Skeletal muscle satellite cell (primary cell): ENCODE measurements around the gene DCAKD.

Experiments used
- H3K27me3 ChIP-seq: 2 replicates; pipeline ENCODE4 v1.7.0; 2013; ENCODE audit warnings: low read length; ENCODE audit not compliant: control insufficient read depth, insufficient read depth
- H3K36me3 ChIP-seq: 2 replicates; pipeline ENCODE4 v1.7.0; 2013; ENCODE audit warnings: mild to moderate bottlenecking, control low read depth, low read length; ENCODE audit not compliant: insufficient read depth
- H3K4me1 ChIP-seq: 2 replicates; pipeline ENCODE4 v1.7.0; 2013; ENCODE audit warnings: low read length; ENCODE audit not compliant: control insufficient read depth, insufficient read depth
- H3K4me2 ChIP-seq: 2 replicates; pipeline ENCODE4 v1.7.0; 2013; ENCODE audit warnings: mild to moderate bottlenecking, low read length
- H3K4me3 ChIP-seq: 2 replicates; pipeline ENCODE4 v1.7.0; 2013; ENCODE audit warnings: low read length
- H3K9ac ChIP-seq: 2 replicates; pipeline ENCODE4 v1.7.0; 2013; ENCODE audit warnings: mild to moderate bottlenecking, low read depth, low read length, moderate library complexity
- H3K9me3 ChIP-seq: replicated peaks from 2 replicates; pipeline ENCODE4 v1.7.0; 2013; ENCODE audit warnings: mild to moderate bottlenecking, control low read depth, low read length

The DCAKD gene

GRCh38 chr17:44995436-44996001 is 55.9 kb downstream of the DCAKD start:
- no peak overlapping the region for H3K4me2 ChIP-seq
- H3K27me3 ChIP-seq, result peaks cover 19% of the 10 kb centered on the region
- no peak overlapping the region for H3K4me3 ChIP-seq
- H3K4me1 ChIP-seq, result no peaks in the 10 kb centered on the region
- no peak overlapping the region for H3K9ac ChIP-seq
- no peaks in the 10 kb centered on the region for H3K36me3 ChIP-seq
- H3K9me3 ChIP-seq, result no peaks in the 10 kb centered on the region

GRCh38 chr17:44992242-44992939 is 59.0 kb downstream of the DCAKD start:
- Histone ChIP-seq H3K9ac (no peak overlapping the region), H3K36me3 (no peaks in the 10 kb centered on the region), H3K27me3 (peaks cover 25% of the 10 kb centered on the region), H3K4me1 (no peaks in the 10 kb centered on the region), H3K4me3 (no peak overlapping the region), H3K4me2 (no peak overlapping the region), H3K9me3 (no peaks in the 10 kb centered on the region)

- H3K9me3 ChIP-seq, result no peaks in the 10 kb centered on the region
- peaks cover 24% of the 10 kb centered on the region for H3K27me3 ChIP-seq
- no peak overlapping the region for H3K4me2 ChIP-seq
- H3K9ac ChIP-seq, result no peak overlapping the region
- no peaks in the 10 kb centered on the region for H3K36me3 ChIP-seq
- H3K4me1 ChIP-seq, result no peaks in the 10 kb centered on the region
- H3K4me3 ChIP-seq, result no peak overlapping the region
Measured at GRCh38 chr17:44990994-44991393, 60.4 kb downstream of the DCAKD start.

GRCh38 chr17:44989552-44990138 is 61.8 kb downstream of the DCAKD start:
- no peak overlapping the region for H3K9ac ChIP-seq
- H3K4me2 ChIP-seq, result no peak overlapping the region
- no peaks in the 10 kb centered on the region for H3K36me3 ChIP-seq
- H3K4me1 ChIP-seq, result no peaks in the 10 kb centered on the region
- peaks cover 28% of the 10 kb centered on the region for H3K27me3 ChIP-seq
- H3K4me3 ChIP-seq, result no peak overlapping the region
- H3K9me3 ChIP-seq, result no peaks in the 10 kb centered on the region

GRCh38 chr17:44988044-44988942 is 63.1 kb downstream of the DCAKD start:
- Histone ChIP-seq H3K4me1 (no peaks in the 10 kb centered on the region), H3K4me2 (no peak overlapping the region), H3K4me3 (no peak overlapping the region), H3K27me3 (peaks cover 25% of the 10 kb centered on the region), H3K36me3 (no peaks in the 10 kb centered on the region), H3K9me3 (no peaks in the 10 kb centered on the region), H3K9ac (no peak overlapping the region)

- Histone ChIP-seq H3K27me3 (peaks cover 22% of the 10 kb centered on the region), H3K9me3 (no peaks in the 10 kb centered on the region), H3K36me3 (no peaks in the 10 kb centered on the region), H3K4me2 (no peak overlapping the region), H3K4me3 (no peak overlapping the region), H3K4me1 (peaks cover 17% of the 10 kb centered on the region), H3K9ac (no peak overlapping the region)
Measured at GRCh38 chr17:44983563-44983962, 67.9 kb downstream of the DCAKD start.

GRCh38 chr17:44982113-44982702 is 69.2 kb downstream of the DCAKD start:
- H3K4me2 ChIP-seq, result no peak overlapping the region
- no peaks in the 10 kb centered on the region for H3K36me3 ChIP-seq
- no peak overlapping the region for H3K4me3 ChIP-seq
- H3K9me3 ChIP-seq, result no peaks in the 10 kb centered on the region
- peaks cover 32% of the 10 kb centered on the region for H3K27me3 ChIP-seq
- no peak overlapping the region for H3K9ac ChIP-seq
- peaks cover 17% of the 10 kb centered on the region for H3K4me1 ChIP-seq

- H3K4me3 ChIP-seq, result peak overlapping the region; percentile 15
- H3K4me2 ChIP-seq, result peak overlapping the region; percentile 76
- H3K27me3 ChIP-seq, result peaks cover 29% of the 10 kb centered on the region
- no peaks in the 10 kb centered on the region for H3K36me3 ChIP-seq
- no peak overlapping the region for H3K9ac ChIP-seq
- no peaks in the 10 kb centered on the region for H3K9me3 ChIP-seq
- H3K4me1 ChIP-seq, result peaks cover 17% of the 10 kb centered on the region
Measured at GRCh38 chr17:44981221-44981968, 70.0 kb downstream of the DCAKD start.

GRCh38 chr17:44979426-44979995 is 71.9 kb downstream of the DCAKD start:
- Histone ChIP-seq H3K9ac (no peak overlapping the region), H3K4me1 (peaks cover 17% of the 10 kb centered on the region), H3K36me3 (no peaks in the 10 kb centered on the region), H3K27me3 (peaks cover 22% of the 10 kb centered on the region), H3K9me3 (no peaks in the 10 kb centered on the region), H3K4me2 (no peak overlapping the region), H3K4me3 (no peak overlapping the region)

- Histone ChIP-seq H3K36me3 (no peaks in the 10 kb centered on the region), H3K9me3 (no peaks in the 10 kb centered on the region), H3K27me3 (peaks cover 22% of the 10 kb centered on the region), H3K4me3 (no peak overlapping the region), H3K9ac (no peak overlapping the region), H3K4me2 (no peak overlapping the region), H3K4me1 (peaks cover 17% of the 10 kb centered on the region)
Measured at GRCh38 chr17:44978807-44979206, 72.6 kb downstream of the DCAKD start.
